Muscle of arm (tissue), 14 donors: ENCODE results near the gene KCNJ10. TPM values are rescaled to one million over a fixed set of nuclear protein-coding genes. Genes with fewer than 3 reads are reported as not detected.
A peak's percentile ranks its signal among the peaks of the same experiment; 100 is the strongest.
"Not testable (repeated sequence)": the region's sequence is repeated elsewhere in the genome, so short reads cannot be mapped to it uniquely, and the experiment has no call there.

Source experiments
- DNase-seq: peaks from one replicate; pipeline ENCODE4 v3.0.0-alpha.2; 2013
- long read RNA-seq, 11 donors: transcript quantifications; one replicate each; lab custom pipeline, GENCODE V29; 2026
- polyA plus RNA-seq, 12 donors: library from polyadenylated mRNA; unstranded; fragments of 120-200 nt; gene quantifications; one replicate each; pipeline ENCODE4 v1.2.1, GENCODE V29; 2013; ENCODE audit not compliant: insufficient read length in 12 of 12

KCNJ10 gene
- polyA plus RNA-seq, result 1 to 10 TPM in 1 of 12 donors, under 1 TPM in 9, not detected in 2; 0.28 to 1.7 (median 0.58) TPM
- long read RNA-seq, donor 1, result 0 reads
- long read RNA-seq, donor 2, result 0 reads
- long read RNA-seq, donor 3, result 0 reads
- long read RNA-seq, donor 4, result 0 reads
- long read RNA-seq, donor 5, result 0 reads
- long read RNA-seq, donor 6, full-length matches to known transcripts, result 1 of 1 reads
- long read RNA-seq, donor 6, partial matches to known transcripts, result 0 of 1 reads
- long read RNA-seq, donor 6, other reads (novel, unspliced or antisense), result 0 of 1 reads
- long read RNA-seq, donor 7, result 0 reads
- long read RNA-seq, donor 8, partial matches to known transcripts, result 35 of 45 reads
- long read RNA-seq, donor 8, other reads (novel, unspliced or antisense), result 10 of 45 reads
- long read RNA-seq, donor 9, result 0 reads
- long read RNA-seq, donor 10, result 0 reads
- long read RNA-seq, donor 11, result 0 reads

DNA sequence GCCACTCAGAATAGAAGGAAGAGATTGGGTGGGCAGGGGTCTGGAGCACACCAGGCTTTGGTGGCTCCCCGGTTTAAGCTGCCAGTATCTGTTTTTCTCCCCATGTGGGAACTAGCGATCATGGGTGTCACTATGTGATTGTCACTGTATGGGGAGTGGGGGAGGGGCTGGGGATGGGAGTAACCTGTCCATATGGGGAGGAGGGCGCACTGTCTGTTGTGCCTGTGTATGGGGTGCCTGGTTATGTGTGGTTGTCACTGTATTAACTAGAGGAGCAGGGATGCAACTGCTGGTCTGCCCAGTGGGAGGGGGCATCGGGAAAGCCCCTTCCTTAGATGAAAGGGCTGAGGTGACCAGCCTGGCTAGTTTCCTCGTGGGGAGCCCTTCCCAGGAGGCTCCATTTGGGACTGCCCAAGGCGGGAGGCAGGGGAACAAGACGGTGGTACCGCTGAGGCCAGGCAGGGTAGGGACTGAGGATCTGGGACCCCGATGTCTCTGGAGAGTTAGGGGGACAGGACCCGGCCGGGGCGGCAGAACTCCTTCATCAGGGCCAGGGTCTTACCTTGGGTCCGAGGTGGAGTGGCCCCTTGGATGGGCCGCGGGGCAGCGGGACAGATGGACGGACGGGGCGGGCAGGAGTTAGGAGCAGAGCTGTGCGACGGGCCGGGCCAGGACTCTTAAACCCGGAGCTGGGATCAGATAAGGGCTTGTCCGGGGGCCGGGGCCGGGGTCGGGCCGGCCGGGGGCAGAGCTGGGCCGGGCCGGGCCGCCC is at the start of gene KCNJ10:
Gene KCNJ10 (minus strand): TSS at position 701 of the 772 bp plus-strand sequence. CDS start 27,628 bp downstream, outside the sequence.
- DNase-seq, result no peak

DNA sequence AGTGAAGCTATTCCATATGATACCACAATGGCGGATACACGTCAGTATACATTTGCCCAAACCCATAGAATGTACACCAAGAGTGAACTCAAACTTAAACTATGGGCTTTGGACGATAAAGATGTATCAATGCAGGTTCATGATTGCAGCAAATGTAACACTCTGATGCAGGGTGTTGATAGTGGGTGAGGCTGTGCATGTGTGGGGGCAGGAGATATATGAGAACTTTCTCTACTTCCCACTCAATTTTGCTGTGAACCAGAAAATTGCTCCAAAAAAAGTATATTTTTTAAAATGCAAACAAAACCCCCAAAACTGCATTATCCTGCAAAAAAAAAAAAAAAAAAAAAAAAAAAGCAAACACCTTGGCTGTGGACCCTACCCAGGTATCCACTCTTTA is 49.0 kb upstream of the KCNJ10 start:
- DNase-seq, result no peak

DNA sequence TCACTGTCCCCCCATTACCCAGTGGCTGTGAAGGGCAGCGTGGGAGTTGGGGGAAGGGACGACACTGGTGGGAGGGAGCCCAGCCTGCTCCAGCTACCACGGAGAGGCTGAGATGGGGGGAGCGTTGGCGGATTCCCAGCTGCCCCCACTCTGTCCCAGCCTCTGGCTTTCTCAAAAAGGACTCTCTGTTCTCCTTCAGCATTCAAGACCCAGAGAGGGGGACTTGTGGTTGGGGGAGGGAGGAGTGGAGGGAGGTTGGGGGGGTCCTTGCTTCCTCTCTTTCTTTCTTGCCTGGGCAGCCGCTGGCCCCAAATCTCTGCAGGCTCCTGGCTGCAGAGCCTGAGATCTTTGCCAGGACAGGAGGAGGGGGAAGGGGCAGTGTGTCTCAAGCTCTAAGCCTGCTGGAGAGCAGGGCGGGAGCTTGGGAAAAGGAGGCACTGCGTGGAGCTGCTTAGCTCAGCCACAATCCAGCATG is 47.8 kb upstream of the KCNJ10 start:
- DNase-seq, result no peak

DNA sequence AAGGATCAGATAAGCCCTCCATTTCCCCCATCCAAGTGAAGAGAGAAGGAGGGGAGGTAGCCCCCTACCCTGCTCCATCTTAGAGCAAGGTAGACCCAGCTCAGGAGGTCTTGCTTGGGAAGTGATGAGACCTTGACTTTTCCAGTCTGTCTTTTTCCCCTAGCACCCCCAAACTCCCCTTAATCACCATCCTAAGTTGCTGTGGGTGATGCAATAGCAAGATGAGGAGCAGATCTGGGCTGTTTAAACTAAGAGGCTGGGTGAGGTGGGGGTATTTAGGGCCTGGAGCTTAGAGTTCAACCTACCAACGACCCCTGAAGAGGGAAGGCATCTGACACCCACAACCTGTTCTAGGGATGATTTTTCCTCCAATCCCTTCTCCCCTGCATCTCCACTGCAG is 47.3 kb upstream of the KCNJ10 start:
- DNase-seq, result no peak

DNA sequence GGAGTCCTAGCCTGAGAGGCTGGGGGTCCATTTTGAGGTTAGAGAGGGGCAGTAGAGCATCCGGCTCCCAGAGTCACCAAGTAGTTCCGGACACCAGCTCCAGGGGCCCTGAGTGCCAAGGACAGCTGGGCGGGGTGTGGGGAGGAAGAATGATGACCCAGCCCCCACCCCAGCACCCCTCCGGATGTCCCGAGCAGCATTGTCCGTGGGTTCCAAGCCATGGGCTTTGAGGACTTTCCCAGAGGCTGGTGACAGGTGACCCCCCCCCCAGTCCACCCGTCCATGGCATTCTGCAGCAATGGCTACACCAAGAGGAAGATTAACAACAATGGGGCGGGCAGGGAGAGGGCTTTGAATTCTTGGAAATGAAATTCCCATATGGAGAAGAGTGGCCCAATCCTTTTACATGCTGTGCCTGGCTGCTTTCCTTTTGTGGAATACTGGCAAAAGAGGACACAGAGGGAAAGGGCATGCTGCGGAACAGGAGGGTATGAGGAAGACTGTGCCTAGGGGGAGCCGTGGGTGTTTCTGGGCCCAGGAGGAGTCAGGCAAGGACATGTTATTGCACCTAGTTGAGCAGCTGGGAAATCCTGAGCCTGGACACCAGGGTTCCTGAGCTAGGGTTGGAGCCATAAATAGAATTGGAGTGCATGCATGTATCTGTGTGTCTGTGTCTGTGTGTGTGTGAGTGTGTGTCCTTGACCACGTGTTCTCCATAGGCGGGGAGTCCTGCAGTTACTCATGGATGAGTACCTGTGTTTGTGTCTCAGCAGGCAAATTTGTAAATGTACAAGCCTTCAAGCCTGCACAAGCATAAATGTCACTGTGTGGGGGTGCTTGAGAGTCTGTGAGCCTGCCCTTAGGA is 46.6 kb upstream of the KCNJ10 start:
- DNase-seq, result no peak

DNA sequence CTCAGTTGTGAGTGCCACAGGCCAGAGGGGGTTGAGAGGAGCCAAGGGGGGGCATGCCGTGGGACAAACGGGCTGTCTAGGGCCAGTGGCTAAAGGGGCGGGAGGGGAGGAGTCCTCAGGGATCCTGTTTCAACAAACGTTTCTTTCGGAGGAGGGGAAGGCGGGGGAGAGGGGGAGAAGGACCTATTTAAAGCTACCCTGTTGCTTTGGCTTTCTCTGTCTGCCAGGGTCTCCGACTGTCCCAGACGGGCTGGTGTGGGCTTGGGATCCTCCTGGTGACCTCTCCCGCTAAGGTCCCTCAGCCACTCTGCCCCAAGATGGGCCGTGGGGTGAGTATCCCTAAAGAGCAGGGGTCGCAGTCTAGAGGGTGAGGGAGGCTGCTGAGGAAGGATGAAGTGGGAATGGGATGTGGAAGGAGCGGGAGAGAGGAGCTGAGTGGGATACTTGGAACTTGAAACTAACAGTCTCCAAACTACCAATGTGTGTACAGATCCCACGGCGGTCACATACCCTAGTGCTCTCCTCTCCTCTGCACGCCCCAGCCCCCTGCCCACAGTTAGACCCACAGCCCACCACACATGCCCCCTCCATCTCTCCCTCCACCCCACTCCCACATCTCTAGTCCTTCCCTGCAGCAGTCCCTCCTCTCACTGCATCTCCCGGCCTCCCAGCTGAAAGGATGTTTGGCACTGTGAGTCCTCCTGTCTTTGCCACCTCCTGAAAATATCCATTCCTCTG is 45.8 kb upstream of the KCNJ10 start, which contains the start of gene ATP1A2:
Gene ATP1A2 (plus strand): TSS at position 215 of the 738 bp plus-strand sequence. CDS start 103 bp downstream, at position 318.
- DNase-seq, result no peak

DNA sequence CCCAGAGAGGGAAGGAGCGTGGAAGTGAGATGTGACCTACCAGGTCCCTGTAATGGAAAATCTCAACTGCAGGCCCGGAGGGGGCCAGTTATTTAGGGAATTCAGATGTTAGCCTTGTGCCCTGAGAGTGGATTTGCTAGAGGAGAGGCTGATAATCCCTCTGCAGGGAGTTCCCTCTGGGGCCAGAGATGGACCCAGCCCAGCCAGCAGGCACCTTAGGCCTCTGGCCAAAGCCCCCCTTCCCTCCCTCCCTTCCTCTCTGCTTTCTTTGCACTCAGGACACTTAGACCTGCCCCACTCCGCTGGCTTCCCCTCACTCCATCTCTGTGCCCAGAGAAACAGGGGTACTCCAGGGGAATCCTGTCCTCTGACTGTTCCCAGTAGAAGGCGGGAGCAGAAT is 44.1 kb upstream of the KCNJ10 start:
- DNase-seq, result no peak

DNA sequence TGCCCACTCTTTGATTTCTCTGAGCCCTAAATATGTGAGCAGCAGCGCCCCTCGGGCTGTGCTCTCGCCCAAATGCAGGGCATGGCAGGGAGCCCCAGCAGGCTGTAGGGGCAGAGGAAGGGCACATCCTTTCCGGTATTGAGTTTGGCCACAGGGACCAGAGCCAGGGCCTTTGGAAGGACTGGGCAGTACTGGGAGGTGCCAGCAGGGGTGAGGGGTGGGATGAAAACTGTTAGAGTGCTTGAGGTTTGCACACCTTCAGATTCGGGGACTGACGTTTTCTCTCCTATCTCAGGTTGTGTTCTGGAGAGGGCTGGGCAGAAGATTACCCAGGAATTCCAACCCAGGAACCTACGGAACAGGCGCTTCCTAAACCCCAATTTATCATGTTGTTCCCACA is 43.4 kb upstream of the KCNJ10 start:
- DNase-seq, result no peak

DNA sequence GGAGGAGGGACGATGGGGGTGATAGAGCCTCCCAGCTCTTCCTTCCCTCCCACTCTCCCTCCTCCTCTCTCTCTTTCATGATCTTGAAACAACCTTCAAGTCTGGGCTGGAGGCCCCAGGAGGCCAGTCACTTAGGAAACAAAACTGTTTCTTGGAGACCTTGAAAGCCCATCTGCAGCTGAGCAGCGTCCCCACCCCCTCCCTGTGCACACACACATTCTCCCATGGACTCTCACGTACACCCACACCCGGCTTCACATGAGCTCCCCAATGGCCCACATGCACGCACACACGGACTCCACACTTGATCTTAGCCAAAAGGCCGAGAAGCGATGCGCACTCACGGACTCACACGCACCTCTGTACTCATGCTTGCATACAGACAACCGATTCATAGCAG is 42.4 kb upstream of the KCNJ10 start:
- peak; percentile 79 for DNase-seq

DNA sequence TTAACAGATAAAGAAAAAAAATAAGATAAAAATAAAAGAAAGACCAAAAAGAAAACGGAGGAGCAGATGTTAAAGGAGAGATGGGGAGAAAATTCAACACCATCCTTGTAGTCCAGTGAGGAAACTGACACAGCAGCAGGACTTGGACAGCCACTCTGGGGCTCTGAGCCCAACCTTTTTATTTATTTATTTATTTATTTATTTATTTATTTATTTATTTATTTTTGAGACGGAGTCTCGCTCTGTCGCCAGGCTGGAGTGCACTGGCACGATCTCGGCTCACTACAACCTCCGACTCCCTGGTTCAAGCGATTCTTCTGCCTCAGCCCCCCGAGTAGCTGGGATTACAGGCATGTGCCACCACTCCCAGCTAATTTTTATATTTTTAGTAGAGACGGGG is 41.5 kb upstream of the KCNJ10 start:
- not testable (repeated sequence) for DNase-seq

DNA sequence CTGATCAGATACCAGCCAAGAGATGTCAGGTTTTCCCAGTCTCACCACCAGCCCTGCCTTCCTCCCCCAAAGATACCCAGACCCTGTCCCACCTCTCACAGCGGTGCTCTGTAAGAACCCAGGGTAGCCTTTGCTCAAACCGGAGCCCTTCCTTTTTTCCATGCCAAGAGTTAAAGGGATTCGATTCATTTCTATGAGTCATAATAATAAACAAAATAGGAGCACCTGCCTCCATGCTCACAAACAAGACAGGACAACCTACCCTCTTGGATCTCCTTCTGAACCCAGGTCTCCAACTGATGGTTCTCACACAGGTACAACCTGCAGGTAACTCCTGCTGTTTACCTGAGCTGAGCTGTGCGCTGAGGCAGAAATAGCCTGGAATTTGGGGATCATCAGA is 39.7 kb upstream of the KCNJ10 start:
- DNase-seq, result no peak

DNA sequence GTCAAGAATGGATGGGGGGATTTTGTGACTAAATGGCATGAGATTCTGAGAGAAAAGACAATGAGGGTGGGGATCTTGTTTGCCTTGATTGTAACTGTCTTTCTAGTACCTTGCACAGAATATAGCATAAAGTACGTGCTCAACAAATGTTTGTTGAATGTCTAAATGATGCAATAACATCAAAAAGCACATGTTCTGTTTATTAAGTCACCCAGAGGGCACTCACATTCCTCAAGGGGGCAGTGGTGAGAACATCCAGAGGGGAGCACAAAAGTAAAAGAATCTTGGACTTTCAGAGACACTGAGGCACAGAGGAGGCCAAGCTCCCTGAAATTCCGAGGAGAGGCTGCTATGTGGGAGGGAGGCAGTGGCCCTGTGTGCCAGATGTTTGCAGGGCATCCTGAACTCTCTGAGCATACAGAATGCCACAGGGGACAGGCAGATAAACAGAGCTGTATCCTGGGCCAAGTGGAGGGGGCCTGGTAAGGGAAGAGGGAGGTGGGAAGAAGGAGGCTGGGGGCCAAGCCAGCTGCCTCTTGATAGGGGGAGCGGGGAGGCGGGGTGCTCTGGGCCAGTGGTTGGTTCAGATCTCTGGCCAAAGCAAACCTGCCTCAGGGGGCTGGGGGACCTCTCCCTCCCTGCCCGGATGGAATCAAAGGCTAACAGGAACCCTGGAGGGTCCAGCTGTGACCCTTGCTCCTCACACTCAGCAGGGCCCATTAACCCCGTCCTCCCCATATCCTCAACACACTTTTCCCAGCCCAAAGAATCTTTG is 39.1 kb upstream of the KCNJ10 start:
- no peak for DNase-seq

DNA sequence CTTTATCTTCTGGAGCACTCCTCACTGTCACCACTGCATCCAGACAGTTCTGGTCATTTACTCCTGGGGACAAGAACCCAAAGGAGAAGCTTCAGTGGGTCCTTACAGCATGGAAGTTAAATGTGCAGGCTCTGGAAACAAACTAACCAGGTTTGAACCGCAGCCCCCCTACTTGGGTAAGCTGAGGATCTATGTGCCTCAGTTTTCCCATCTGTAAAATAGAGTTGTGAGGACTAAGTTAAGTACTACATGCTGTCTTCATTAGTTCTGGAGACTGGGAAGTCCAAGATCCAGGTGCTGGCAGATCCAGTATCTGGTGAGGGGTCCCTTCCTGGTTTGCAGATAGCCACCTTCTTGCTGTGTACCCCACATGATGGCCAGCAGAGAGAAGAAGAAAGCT is 37.6 kb upstream of the KCNJ10 start:
- DNase-seq, result no peak

DNA sequence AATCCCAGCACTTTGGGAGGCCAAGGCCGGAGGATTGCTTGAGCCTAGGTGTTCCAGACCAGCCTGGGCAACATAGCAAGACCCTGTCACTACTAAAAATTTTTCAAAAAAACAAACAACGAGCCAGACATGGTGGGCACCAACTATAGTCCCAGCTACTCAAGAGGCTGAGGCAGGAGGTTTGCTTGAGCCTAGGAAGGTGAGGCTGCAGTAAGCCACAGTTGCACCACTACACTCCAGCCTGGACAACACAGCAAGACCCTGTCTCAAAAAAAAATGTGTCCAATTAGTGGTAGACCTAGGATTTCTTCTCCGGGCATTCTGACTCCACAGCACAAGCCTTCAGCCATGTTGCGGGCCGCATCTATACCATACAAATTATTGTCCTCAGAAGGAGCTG is 35.2 kb upstream of the KCNJ10 start:
- DNase-seq, result no peak

DNA sequence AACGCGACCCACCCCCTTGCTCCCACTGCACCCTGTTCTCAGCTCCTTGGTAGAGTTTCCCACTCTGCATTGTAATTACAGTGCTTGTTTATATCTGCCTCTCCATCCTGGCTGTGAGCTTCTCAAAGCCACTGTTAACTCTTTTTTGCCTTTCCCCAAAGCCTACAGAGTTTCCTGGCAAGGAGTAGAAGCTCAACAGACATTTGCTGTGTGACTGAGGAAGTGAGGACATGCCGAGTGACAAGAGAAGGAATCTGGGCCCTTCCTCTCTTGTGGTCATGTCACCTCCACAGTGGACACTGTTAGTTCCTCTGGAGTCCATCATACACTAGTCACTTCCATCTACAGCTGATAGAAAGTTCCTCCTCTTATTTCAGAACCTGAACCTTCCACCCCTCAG is 34.5 kb upstream of the KCNJ10 start:
- no peak for DNase-seq

DNA sequence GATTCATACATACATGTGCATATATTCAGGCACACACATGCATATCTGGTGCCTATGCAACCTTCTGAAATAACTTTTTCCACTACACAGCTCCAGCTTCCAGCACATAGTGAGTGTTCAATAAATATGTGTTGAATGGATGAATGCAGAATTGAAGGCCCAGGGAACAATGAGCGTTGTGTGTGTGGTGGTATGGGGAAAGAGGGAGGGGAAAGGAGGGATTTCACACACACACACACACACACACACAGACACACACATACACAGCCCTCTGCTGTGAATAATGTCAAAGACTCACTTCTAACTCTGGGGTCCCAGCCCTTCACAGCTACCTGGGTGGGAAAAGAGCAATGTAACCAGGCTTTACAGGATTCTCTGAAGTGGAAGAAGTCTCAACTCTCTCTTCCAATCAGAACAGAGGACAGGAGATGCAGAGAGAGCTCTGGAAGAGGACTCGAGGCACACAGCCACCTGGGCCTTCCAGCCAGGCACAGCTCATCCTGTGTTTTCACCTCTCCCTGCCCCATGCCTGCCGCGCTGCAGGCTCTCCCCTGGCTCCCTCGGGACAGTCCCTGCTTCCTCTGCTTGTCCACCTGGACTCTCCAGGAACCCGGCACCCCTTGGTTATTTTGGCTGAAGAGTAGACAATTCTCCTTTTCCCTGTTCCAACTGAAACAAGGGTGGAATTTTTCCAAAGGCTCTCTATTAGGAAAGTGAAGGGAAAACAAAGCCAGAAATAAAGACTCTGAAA is 33.9 kb upstream of the KCNJ10 start:
- no peak for DNase-seq

DNA sequence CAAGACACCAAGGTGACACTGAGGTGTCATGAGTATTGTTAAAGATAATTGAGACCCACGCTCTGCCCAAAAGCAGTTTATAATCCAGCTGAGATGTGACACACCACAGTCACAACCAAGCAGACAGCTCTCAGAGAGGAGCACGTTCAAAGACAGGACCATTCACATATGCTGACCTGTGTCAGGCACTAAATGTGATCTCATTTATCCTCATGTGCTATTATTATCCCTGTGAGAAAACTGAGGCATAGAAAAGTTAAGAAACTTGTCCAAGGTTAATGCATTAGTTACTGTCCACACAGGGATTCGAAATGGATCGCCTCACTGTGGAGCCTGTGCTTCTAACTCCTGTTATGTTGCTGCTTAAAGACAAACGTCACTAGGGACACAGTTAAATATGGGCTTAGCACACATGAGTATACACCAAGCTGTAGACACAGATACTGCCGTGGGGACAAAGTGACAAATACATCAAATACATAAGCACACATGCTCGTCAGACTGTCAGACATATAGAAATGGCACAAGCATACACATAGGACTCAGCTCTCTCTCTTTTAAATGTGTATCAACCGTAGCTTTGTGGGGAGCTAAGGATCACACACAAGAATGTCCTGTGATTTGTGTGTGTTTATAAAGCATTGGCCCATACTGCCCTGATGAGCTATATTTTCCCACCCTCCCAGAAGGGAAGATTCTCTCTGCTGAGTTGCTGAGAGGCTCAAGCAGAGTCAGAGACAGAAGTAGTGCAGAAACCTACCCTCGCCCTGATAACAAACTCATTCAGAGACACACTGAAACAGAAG is 32.0 kb upstream of the KCNJ10 start:
- DNase-seq, result no peak

DNA sequence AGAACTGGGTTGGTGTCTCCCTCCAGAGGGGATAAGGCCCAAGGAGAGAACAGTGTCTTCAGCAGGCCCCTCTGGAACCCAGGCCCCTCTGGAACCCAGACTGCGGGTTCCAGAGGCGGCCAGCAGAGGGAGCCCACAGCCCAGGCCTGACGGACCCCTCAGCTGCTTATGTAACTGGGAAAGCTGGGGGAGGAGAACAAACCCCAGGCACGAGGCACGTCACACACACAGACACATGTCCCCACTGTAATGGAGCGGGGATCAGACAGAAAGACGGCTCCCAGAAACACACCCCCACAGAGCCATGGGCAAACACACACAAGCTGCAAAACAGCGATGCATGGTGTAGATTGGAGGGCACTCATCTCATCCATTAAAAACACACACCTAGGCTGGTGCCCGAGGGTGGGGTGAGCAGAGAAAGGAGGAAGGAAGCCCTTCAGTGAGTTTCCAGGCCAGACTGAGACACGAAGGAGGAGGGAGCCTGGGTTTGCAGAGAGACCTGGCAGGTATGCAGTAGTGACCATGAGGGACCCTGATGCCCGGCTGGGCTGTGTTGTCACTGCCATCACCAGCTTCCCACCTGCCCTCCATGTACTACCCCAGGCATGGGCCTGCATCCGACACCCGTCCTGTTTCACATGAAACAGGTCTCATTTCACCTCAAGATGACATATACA is 31.2 kb upstream of the KCNJ10 start:
- peak; percentile 82 for DNase-seq
